Measurements from ENCODE around the gene KCNQ1OT1.

- TF ChIP-seq, protein P1, sequence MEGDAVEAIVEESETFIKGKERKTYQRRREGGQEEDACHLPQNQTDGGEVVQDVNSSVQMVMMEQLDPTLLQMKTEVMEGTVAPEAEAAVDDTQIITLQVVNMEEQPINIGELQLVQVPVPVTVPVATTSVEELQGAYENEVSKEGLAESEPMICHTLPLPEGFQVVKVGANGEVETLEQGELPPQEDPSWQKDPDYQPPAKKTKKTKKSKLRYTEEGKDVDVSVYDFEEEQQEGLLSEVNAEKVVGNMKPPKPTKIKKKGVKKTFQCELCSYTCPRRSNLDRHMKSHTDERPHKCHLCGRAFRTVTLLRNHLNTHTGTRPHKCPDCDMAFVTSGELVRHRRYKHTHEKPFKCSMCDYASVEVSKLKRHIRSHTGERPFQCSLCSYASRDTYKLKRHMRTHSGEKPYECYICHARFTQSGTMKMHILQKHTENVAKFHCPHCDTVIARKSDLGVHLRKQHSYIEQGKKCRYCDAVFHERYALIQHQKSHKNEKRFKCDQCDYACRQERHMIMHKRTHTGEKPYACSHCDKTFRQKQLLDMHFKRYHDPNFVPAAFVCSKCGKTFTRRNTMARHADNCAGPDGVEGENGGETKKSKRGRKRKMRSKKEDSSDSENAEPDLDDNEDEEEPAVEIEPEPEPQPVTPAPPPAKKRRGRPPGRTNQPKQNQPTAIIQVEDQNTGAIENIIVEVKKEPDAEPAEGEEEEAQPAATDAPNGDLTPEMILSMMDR (conservative IDR thresholded peaks at IDR 0.05; ENCODE audit: low read depth, low read length) = no peak
- TF ChIP-seq RAD21 (IDR thresholded peaks at IDR 0.05; ENCODE audit: low read length) (no peak), POLR2A (IDR thresholded peaks at IDR 0.05; ENCODE audit: low read depth, low read length) (no peak)
Observed at GRCh38 chr11:2736577-2737225, 36.9 kb upstream of the KCNQ1OT1 start.
